Esophagus muscularis mucosa (tissue), 3 donors: ENCODE data around the gene SATL1.

Experiments
- POLR2A ChIP-seq: fragments of 450-650 bp; IDR thresholded peaks from one replicate; pipeline ENCODE4 v1.6.1; 2017; ENCODE audit warnings: antibody characterized with exemption, moderate library complexity, mild to moderate bottlenecking, low read depth
- POLR2AphosphoS5 ChIP-seq, 2 donors: sonication (generic); formaldehyde crosslinking; IDR thresholded peaks; one replicate each; pipeline ENCODE4 v1.6.1; 2017; ENCODE audit warnings: antibody characterized with exemption in 2 of 2
- TF ChIP-seq, protein P1 (sequence below), 3 experiments: fragments of 200-600 bp in 2 of 3; fragments of 450-650 bp in 1 of 3; sonication (generic) in 2 of 3; IDR thresholded peaks; one replicate each; pipeline ENCODE4 v1.5.1; 2017 to 2019; ENCODE audit warnings: antibody characterized with exemption in 3 of 3, mild to moderate bottlenecking in 2 of 3, moderate library complexity in 1 of 3

DNA sequence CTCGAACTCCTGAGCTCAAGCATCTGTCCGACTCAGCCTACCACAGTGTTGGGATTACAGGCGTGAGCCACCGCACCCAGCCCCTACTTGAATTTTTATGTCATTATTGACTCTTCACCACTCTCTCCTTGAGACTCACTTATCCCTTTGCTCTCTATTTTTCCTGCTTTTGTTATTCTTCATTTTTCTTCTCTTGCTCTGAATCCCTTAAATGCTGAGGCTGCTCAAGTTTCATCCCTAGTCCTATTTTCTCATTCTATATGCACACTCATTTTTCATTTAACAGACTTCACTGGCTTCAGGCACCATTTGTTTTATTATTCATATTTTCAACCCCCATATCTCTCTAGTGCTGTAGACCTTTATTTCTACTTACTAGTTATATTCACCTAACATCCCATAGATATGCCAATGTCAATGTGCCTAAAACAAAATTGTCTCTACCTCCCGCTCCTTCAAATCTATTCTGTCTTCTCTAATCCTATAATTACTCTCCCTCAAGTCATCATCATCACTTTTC is 154.2 kb downstream of the SATL1 start:
- TF ChIP-seq, protein P1, sequence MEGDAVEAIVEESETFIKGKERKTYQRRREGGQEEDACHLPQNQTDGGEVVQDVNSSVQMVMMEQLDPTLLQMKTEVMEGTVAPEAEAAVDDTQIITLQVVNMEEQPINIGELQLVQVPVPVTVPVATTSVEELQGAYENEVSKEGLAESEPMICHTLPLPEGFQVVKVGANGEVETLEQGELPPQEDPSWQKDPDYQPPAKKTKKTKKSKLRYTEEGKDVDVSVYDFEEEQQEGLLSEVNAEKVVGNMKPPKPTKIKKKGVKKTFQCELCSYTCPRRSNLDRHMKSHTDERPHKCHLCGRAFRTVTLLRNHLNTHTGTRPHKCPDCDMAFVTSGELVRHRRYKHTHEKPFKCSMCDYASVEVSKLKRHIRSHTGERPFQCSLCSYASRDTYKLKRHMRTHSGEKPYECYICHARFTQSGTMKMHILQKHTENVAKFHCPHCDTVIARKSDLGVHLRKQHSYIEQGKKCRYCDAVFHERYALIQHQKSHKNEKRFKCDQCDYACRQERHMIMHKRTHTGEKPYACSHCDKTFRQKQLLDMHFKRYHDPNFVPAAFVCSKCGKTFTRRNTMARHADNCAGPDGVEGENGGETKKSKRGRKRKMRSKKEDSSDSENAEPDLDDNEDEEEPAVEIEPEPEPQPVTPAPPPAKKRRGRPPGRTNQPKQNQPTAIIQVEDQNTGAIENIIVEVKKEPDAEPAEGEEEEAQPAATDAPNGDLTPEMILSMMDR (IDR thresholded peaks at IDR 0.05), result no peak
- TF ChIP-seq POLR2AphosphoS5 (IDR thresholded peaks at IDR 0.05) (no peak), POLR2A (no peak)
